ENCODE data around the gene TLE4.
"Not testable (repeated sequence)": the region's sequence is repeated elsewhere in the genome, so short reads cannot be mapped to it uniquely, and the experiment has no call there.

Gene TLE4

DNA sequence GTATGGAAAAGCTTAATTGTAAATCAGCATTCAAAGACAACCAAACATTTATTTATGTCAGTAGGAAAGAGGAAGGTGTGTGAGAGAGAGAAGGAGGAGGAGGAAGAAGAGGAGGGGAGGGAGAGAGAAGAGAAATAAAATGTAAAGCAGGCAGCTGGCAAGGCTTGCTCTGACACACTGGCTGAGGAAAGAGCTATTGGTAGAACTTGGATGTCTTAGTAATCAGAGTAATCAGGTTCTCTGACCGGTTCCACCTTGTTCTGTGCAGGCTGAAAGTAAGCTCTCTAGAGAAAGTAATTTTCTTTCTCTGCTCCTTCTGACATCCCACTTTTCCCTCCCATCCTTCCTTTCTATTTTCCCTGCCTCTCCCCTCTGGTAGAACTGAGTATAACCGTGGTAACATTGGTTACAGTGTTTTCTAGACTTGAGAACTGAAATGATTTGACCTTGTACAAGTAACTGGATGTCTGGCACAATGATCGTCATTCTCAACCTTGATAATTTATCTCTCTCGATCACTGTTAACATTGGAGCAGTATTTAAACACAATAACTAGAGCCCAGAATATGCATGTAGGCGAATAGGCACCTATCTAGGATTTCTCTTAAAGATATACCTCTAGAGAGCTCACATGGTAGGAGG, 33.3 kb downstream of the TLE4 start:
- no peak for DNase-seq

DNA sequence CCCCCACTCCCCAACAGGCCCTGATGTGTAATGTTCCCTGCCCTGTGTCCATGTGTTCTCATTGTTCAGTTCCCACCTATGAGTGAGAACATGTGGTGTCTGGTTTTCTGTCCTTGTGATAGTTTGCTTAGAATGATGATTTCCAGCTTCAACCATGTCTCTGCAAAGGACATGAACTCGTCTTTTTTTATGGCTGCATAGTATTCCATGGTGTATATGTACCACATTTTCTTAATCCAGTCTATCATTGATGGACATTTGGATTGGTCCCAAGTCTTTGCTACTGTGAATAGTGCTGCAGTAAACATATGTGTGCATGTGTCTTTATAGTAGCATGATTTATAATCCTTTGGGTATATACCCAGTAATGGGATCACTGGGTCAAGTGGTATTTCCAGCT, 34.8 kb downstream of the TLE4 start:
- DNase-seq = not testable (repeated sequence)

GRCh38 chr9:79609468-79610018, 37.8 kb downstream of the TLE4 start:
- no peak for DNase-seq

DNA sequence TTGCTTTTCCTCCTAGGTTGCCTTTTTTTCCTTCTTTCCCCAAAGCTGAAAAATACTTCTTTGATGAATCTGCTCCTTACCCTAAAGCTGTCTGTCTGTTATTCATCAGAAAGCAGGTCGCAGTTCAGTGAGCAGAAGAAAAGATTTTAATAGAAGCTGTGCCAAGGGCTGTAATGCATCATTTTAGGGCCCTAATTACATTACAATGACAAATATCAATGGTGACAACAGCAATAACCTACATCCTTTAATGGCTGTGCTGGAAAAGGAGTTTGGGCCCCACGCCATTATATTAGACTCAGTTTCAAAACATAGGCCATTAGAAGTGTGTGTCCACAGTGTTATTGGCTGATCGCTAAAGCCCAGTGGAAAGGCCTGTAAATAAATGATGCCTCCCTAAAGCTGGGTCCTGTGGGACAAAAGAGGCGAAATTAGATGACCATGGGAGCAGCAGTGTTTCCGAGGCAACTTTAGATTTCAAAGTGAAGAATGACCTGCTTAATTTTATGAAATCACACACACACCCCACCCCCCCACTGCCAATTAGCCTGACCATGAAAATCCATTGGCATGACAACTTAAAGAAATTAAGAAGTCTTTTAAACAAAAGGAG, 38.4 kb downstream of the TLE4 start:
- no peak for DNase-seq

GRCh38 chr9:79610791-79611614, 39.2 kb downstream of the TLE4 start:
- peak; percentile 60 for DNase-seq

GRCh38 chr9:79613145-79613544, 41.4 kb downstream of the TLE4 start:
- no peak for DNase-seq

DNA sequence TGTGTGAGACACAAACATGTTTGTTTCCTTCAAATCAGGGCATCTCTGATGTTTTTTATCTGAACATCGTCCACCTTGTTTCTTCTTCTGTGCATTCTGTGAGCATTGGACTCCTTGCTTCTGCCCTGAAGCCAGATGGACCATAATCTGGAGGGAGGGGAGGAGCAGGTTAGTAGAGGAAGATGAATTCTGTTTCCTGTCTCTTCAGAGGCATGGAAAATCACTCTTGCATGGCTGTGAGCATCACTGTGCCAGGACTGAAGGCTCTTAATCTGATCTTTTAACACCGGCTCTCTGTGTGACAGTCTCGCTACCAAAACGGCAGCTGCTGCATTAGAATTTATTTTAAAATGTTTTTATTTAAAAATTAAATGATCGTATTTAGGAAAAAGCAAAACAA, 43.3 kb downstream of the TLE4 start:
- DNase-seq = no peak

- DNase-seq = no peak
Measured at GRCh38 chr9:79616013-79616412, 44.2 kb downstream of the TLE4 start.

GRCh38 chr9:79616971-79617370, 45.2 kb downstream of the TLE4 start:
- DNase-seq = no peak

- no peak for DNase-seq
Measured at GRCh38 chr9:79617395-79617794, 45.6 kb downstream of the TLE4 start.

DNA sequence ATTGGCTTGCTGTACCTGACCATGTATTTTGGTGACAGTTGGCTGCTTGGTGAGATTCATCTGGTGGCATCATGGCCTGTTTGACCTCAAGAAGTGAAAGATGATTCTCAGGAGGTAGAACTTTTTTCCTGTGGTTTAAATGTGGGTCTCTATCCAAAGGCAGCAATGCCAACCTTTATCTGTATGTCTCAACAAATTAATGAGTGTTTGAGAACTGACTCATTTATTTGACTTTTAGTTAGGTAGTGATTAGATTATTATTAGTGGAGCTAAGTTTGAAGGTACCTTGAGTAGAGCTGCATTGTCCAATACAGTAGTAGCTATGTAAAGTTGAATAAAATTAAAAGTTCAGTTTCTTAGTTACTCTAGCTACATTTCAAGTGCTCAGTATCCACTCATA, 48.2 kb downstream of the TLE4 start:
- DNase-seq = no peak

- DNase-seq = no peak
Measured at GRCh38 chr9:79621916-79622575, 50.3 kb downstream of the TLE4 start.

DNA sequence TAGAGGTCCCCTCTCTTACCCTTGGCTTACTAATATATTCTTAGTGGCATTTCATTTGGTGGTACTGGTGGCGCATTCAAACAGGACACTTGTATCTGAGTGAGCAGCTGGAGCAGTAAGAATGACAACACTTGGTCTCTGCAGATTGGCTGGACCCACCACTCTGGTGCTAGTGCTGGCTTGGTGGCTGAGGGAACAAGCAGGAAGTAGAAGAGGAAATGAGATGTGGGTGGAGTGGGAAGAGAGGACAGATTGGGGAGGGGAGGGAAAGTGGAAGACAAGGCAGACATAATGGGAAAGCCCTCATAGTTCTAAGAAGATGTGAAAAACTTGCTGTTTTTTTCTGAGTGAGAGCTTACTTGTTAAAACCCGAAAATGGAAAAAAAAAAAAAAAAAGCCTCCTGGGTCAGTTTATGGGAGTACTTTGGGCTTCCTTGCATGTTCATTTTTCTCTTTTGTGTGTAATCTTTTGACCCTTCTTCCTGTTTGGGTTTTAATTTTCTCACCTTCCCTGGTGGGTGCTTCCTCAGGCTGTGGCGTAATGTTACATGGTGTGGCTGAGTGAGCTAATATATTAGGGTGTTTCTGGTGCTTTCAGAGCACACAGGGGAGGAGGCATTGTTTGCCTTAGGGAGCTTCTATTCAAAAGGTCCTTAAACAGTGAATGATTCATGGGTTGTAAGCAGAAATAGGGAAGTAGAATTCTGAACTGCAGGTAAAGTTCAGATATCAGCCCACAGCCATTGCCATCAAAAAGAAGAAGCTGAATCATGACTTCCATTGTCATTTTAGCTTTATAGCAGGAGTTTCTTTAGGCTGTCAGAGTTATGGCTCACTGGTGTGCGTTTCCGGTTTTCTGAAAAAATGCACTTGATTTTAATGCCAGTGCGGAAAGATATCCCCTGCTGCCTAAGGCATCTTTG, 52.3 kb downstream of the TLE4 start:
- DNase-seq = peak; percentile 61

- no peak for DNase-seq
Measured at GRCh38 chr9:79629721-79630120, 58.0 kb downstream of the TLE4 start.

GRCh38 chr9:79630521-79631403, 59.0 kb downstream of the TLE4 start:
- no peak for DNase-seq

DNA sequence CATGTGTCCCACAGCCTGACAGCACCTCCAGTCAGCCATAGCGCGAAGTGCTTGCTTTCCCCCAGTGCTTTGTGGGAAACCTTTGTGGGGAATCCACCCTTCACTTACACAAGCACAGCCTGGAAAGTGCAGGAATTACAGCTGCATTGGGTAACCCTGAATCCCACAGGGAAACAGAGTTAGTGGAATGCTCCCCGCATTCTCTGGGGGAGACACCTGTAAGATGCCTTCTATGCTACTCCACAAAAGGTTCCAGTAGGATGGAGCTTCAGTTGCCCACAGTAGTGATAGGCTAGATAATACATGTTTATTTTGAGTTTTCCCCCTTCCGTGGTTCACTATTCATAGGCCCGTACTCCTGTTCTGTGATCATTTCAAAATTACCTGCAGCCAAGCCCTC, 60.3 kb downstream of the TLE4 start:
- DNase-seq = no peak

GRCh38 chr9:79632705-79633104, 60.9 kb downstream of the TLE4 start:
- DNase-seq = no peak

DNA sequence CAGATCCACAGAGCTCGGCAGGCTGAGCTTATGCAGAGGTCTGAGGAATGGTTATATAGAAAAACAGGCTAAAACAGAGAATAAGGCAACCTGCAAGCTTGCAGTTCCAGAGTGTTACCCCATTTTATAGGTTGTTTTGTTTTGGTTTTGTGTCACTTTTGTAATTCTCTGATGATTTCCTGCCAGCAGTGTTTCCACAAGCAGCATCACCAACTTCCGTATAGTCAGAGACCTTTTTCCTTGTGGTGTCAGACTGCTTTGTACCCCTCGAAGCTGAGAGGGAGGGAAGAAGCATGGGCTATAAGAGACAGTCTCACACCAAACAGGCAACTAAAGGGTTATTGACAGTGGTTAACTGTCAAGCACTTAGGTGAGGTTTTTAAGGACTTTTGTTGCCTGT, 61.8 kb downstream of the TLE4 start:
- DNase-seq = no peak

- DNase-seq = no peak
Measured at GRCh38 chr9:79637177-79637925, 65.6 kb downstream of the TLE4 start.

GRCh38 chr9:79638806-79639205, 67.0 kb downstream of the TLE4 start:
- no peak for DNase-seq

All from GDM1 (cell line).